HepG2 (cell line): ENCODE measurements around the gene DPEP3. TPM values are rescaled to one million over a fixed set of nuclear protein-coding genes. Genes with fewer than 3 reads are reported as not detected.

ENCODE experiments used
- EP300 ChIP-seq, 3 experiments: sonication (generic) in 1 of 3; formaldehyde crosslinking in 1 of 3; IDR thresholded peaks; 2 replicates each; pipeline versions ENCODE4 v1.5.1 to v1.6.1; 2011 to 2020; ENCODE audit warnings: low read depth in 2 of 3, low read length in 2 of 3, borderline replicate concordance in 1 of 3, improper control_type of control experiment in 1 of 3, mild to moderate bottlenecking in 1 of 3, missing genetic modification reagents in 1 of 3, moderate library complexity in 1 of 3
- HOXD1 ChIP-seq: sonication (generic); formaldehyde crosslinking; IDR thresholded peaks from 2 replicates; pipeline ENCODE4 v1.5.0; 2020; ENCODE audit warnings: missing genetic modification reagents
- JUN ChIP-seq: sonication (generic); formaldehyde crosslinking; IDR thresholded peaks from 2 replicates; pipeline ENCODE4 v1.4.0; 2020; ENCODE audit warnings: mild to moderate bottlenecking, missing genetic modification reagents
- KLF15 ChIP-seq: sonication (generic); formaldehyde crosslinking; IDR thresholded peaks from 2 replicates; pipeline ENCODE4 v1.8.1; 2023; ENCODE audit warnings: borderline replicate concordance, mild to moderate bottlenecking, inconsistent platforms, missing genetic modification reagents, mixed read lengths
- LCORL ChIP-seq, 2 experiments: fragments of 450-650 bp in 1 of 2; sonication (generic) in 1 of 2; formaldehyde crosslinking in 1 of 2; IDR thresholded peaks; 2 replicates each; pipeline versions ENCODE4 v1.5.0 to v1.6.1; 2017 to 2020; ENCODE audit warnings: antibody characterized with exemption in 1 of 2, missing genetic modification reagents in 1 of 2
- PRMT3 ChIP-seq: sonication (generic); formaldehyde crosslinking; IDR thresholded peaks from 2 replicates; pipeline ENCODE4 v1.8.1; 2022; ENCODE audit warnings: low read depth, mild to moderate bottlenecking, moderate library complexity, missing genetic modification reagents, borderline replicate concordance
- SIN3A ChIP-seq: IDR thresholded peaks from 2 replicates; pipeline ENCODE4 v1.6.1; 2011; ENCODE audit warnings: low read depth, mild to moderate bottlenecking, control low read depth, low read length, borderline replicate concordance
- SIX4 ChIP-seq: sonication (generic); formaldehyde crosslinking; IDR thresholded peaks from 2 replicates; pipeline ENCODE4 v1.4.0; 2020; ENCODE audit warnings: missing genetic modification reagents
- SOX6 ChIP-seq, 2 experiments: fragments of 450-650 bp in 1 of 2; sonication (generic) in 1 of 2; formaldehyde crosslinking in 1 of 2; IDR thresholded peaks; 2 replicates each; pipeline versions ENCODE4 v1.4.0 to v1.6.1; 2017 to 2020; ENCODE audit warnings: antibody characterized with exemption in 1 of 2, mild to moderate bottlenecking in 1 of 2, missing genetic modification reagents in 1 of 2
- ZBTB37 ChIP-seq: sonication (generic); formaldehyde crosslinking; IDR thresholded peaks from 2 replicates; pipeline ENCODE4 v1.4.0; 2020; ENCODE audit warnings: mild to moderate bottlenecking, missing genetic modification reagents
- ZFP82 ChIP-seq: sonication (generic); formaldehyde crosslinking; IDR thresholded peaks from 2 replicates; pipeline ENCODE4 v1.5.1; 2020; ENCODE audit warnings: mild to moderate bottlenecking, missing genetic modification reagents, borderline replicate concordance
- ZNF143 ChIP-seq: sonication (generic); formaldehyde crosslinking; IDR thresholded peaks from 2 replicates; pipeline ENCODE4 v1.4.0; 2020; ENCODE audit warnings: missing genetic modification reagents
- ZNF207 ChIP-seq: fragments of 450-650 bp; IDR thresholded peaks from 2 replicates; pipeline ENCODE4 v1.6.1; 2016; ENCODE audit warnings: antibody characterized with exemption, borderline replicate concordance
- ZNF724P ChIP-seq: sonication (generic); formaldehyde crosslinking; IDR thresholded peaks from 2 replicates; pipeline ENCODE4 v1.8.0; 2022; ENCODE audit warnings: missing genetic modification reagents, borderline replicate concordance
- ZNF737 ChIP-seq: sonication (generic); formaldehyde crosslinking; IDR thresholded peaks from 2 replicates; pipeline ENCODE4 v1.5.0; 2020; ENCODE audit warnings: missing genetic modification reagents, mild to moderate bottlenecking, borderline replicate concordance
- polyA plus RNA-seq, 8 experiments: library from polyadenylated mRNA; depleted of rRNA in 3 of 8; stranded (reverse) in 7 of 8; unstranded in 1 of 8; fragments of >200 nt; fragmentation: Illumina TruSeq in 4 of 8; extraction: Trizol in 4 of 8; gene quantifications; 2 replicates each; pipeline versions ENCODE4 v1.2.1 to v1.2.3, GENCODE V29; 2011 to 2016; ENCODE audit warnings: low read depth in 4 of 8, missing spikeins in 1 of 8, mixed read lengths in 1 of 8; ENCODE audit not compliant: insufficient read depth in 1 of 8
- total RNA-seq, 5 experiments: library from RNA; depleted of rRNA; stranded (reverse); fragments of >200 nt; fragmentation: Illumina TruSeq; extraction: Trizol; gene quantifications; 2 replicates each; pipeline ENCODE4 v1.2.3, GENCODE V29; 2016; ENCODE audit warnings: low read depth in 1 of 5
- TF ChIP-seq, protein P1 (sequence below): sonication (generic); formaldehyde crosslinking; IDR thresholded peaks from 2 replicates; pipeline ENCODE4 v1.8.1; 2023; ENCODE audit warnings: missing genetic modification reagents, mild to moderate bottlenecking, borderline replicate concordance
- TF ChIP-seq, protein P2 (sequence below), 2 experiments: sonication (generic) in 1 of 2; formaldehyde crosslinking in 1 of 2; IDR thresholded peaks; 2 replicates each; pipeline versions ENCODE4 v1.6.1 to v1.9.0; 2014 to 2022; ENCODE audit warnings: antibody characterized with exemption in 1 of 2, borderline replicate concordance in 1 of 2, inconsistent platforms in 1 of 2, low read depth in 1 of 2, missing genetic modification reagents in 1 of 2
- TF ChIP-seq, protein P3 (sequence below): sonication (generic); formaldehyde crosslinking; IDR thresholded peaks from 2 replicates; pipeline ENCODE4 v1.4.0; 2020; ENCODE audit warnings: missing genetic modification reagents

DPEP3 gene
- total and polyA plus RNA-seq, 2 of the 13 experiments (the other 11 are each of a cell fraction or from before 2014, with no cell fraction given), result not detected

DNA sequence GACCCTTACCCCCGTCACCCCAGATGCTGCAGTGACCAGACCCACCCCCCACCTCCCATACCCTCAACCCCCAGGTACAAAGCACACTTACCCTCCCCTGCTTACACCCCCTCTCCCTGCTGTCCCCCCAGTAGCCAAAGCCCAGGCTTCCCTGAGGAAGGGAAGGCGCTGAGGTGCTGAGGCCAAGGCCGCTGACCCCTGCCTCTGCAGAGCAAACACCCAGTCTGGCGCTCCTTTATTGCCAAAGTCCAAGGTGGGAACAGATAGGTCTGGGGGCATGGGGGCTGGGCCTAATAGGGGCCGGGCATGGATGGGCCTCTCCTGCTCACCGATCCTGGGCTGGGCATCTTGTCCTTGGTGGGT lies 37.1 kb downstream of the DPEP3 start (continued):
- no peak for TF ChIP-seq ZFP82 (CRISPR knock-in tag)
- TF ChIP-seq SOX6 (IDR thresholded peaks at IDR 0.05), result no peak
- TF ChIP-seq SOX6 (CRISPR knock-in tag; IDR thresholded peaks at IDR 0.05), result peak; percentile 75
- peak; percentile 49; the same call in 1 of the 2 replicates for TF ChIP-seq ZBTB37 (CRISPR knock-in tag)
- TF ChIP-seq JUN (CRISPR knock-in tag), result no peak
- no peak for TF ChIP-seq ZNF724P
- TF ChIP-seq SIN3A, result peak; percentile 83; the same call in 1 of the 2 replicates
- TF ChIP-seq, protein P1, sequence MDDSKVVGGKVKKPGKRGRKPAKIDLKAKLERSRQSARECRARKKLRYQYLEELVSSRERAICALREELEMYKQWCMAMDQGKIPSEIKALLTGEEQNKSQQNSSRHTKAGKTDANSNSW (CRISPR knock-in tag), result no peak
- peak in 1 of 2 experiments; percentile 88; a peak in 2 of 4 replicates for TF ChIP-seq EP300 (IDR thresholded peaks at IDR 0.05; ENCODE audit: low read depth in 2 of 2, low read length in 2 of 2)
- no peak for TF ChIP-seq EP300 (CRISPR knock-in tag; IDR thresholded peaks at IDR 0.05; ENCODE audit: borderline replicate concordance)
- no peak; the same call in 1 of the 2 replicates for TF ChIP-seq PRMT3 (CRISPR knock-in tag)
- TF ChIP-seq, protein P2, sequence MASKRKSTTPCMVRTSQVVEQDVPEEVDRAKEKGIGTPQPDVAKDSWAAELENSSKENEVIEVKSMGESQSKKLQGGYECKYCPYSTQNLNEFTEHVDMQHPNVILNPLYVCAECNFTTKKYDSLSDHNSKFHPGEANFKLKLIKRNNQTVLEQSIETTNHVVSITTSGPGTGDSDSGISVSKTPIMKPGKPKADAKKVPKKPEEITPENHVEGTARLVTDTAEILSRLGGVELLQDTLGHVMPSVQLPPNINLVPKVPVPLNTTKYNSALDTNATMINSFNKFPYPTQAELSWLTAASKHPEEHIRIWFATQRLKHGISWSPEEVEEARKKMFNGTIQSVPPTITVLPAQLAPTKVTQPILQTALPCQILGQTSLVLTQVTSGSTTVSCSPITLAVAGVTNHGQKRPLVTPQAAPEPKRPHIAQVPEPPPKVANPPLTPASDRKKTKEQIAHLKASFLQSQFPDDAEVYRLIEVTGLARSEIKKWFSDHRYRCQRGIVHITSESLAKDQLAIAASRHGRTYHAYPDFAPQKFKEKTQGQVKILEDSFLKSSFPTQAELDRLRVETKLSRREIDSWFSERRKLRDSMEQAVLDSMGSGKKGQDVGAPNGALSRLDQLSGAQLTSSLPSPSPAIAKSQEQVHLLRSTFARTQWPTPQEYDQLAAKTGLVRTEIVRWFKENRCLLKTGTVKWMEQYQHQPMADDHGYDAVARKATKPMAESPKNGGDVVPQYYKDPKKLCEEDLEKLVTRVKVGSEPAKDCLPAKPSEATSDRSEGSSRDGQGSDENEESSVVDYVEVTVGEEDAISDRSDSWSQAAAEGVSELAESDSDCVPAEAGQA (IDR thresholded peaks at IDR 0.05; ENCODE audit: low read depth), result no peak; the same call in 1 of the 2 replicates
- TF ChIP-seq, protein P2 (CRISPR knock-in tag; IDR thresholded peaks at IDR 0.05; ENCODE audit: borderline replicate concordance), result no peak
- no peak for TF ChIP-seq ZNF207
- TF ChIP-seq LCORL (IDR thresholded peaks at IDR 0.05), result no peak
- peak; percentile 90 for TF ChIP-seq LCORL (CRISPR knock-in tag; IDR thresholded peaks at IDR 0.05)
- no peak for TF ChIP-seq KLF15
- TF ChIP-seq, protein P3, sequence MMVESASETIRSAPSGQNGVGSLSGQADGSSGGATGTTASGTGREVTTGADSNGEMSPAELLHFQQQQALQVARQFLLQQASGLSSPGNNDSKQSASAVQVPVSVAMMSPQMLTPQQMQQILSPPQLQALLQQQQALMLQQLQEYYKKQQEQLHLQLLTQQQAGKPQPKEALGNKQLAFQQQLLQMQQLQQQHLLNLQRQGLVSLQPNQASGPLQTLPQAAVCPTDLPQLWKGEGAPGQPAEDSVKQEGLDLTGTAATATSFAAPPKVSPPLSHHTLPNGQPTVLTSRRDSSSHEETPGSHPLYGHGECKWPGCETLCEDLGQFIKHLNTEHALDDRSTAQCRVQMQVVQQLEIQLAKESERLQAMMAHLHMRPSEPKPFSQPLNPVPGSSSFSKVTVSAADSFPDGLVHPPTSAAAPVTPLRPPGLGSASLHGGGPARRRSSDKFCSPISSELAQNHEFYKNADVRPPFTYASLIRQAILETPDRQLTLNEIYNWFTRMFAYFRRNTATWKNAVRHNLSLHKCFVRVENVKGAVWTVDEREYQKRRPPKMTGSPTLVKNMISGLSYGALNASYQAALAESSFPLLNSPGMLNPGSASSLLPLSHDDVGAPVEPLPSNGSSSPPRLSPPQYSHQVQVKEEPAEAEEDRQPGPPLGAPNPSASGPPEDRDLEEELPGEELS (CRISPR knock-in tag), result no peak
- TF ChIP-seq ZNF737 (CRISPR knock-in tag), result no peak
- TF ChIP-seq HOXD1 (CRISPR knock-in tag), result no peak
- no peak; the same call in 1 of the 2 replicates for TF ChIP-seq SIX4 (CRISPR knock-in tag)
- 0 out of 2 replicates have a peak, but pooled peaks have one; percentile 1 for TF ChIP-seq ZNF143
